GM10847 (cell line): ENCODE measurements around the gene JPH4.

Experiments used
- POLR2A ChIP-seq: IDR thresholded peaks from 2 replicates; pipeline ENCODE4 v1.6.1; 2011; ENCODE audit not compliant: insufficient read length; ENCODE audit errors: extremely low read depth

The JPH4 gene

GRCh38 chr14:23612802-23613201 lies 34.2 kb upstream of the JPH4 start:
- no peak for TF ChIP-seq POLR2A

GRCh38 chr14:23612354-23612732 lies 33.8 kb upstream of the JPH4 start:
- no peak for TF ChIP-seq POLR2A

- no peak for TF ChIP-seq POLR2A
These were observed 32.3 kb upstream of the JPH4 start for GRCh38 chr14:23610815-23611289.

GRCh38 chr14:23610090-23610814 lies 31.7 kb upstream of the JPH4 start:
- TF ChIP-seq POLR2A = no peak

- TF ChIP-seq POLR2A = no peak
These were observed 30.4 kb upstream of the JPH4 start for GRCh38 chr14:23609001-23609400.

- no peak for TF ChIP-seq POLR2A
These were observed 29.9 kb upstream of the JPH4 start for GRCh38 chr14:23608454-23608853.

GRCh38 chr14:23605931-23606585 lies 27.5 kb upstream of the JPH4 start:
- no peak for TF ChIP-seq POLR2A

GRCh38 chr14:23604675-23605170 lies 26.1 kb upstream of the JPH4 start:
- no peak for TF ChIP-seq POLR2A

- no peak for TF ChIP-seq POLR2A
These were observed 25.6 kb upstream of the JPH4 start for GRCh38 chr14:23604148-23604547.

GRCh38 chr14:23603103-23603502 lies 24.5 kb upstream of the JPH4 start:
- no peak for TF ChIP-seq POLR2A

GRCh38 chr14:23602181-23603095 lies 23.8 kb upstream of the JPH4 start:
- no peak for TF ChIP-seq POLR2A

- TF ChIP-seq POLR2A = no peak
These were observed 23.2 kb upstream of the JPH4 start for GRCh38 chr14:23601845-23602180.

- TF ChIP-seq POLR2A = no peak
These were observed 22.8 kb upstream of the JPH4 start for GRCh38 chr14:23601424-23601823.

GRCh38 chr14:23600806-23601205 lies 22.2 kb upstream of the JPH4 start:
- TF ChIP-seq POLR2A = no peak

- TF ChIP-seq POLR2A = no peak
These were observed 21.7 kb upstream of the JPH4 start for GRCh38 chr14:23600322-23600707.

- no peak for TF ChIP-seq POLR2A
These were observed 11.6 kb upstream of the JPH4 start for GRCh38 chr14:23590198-23590597.
